ENCODE results near the gene ETFA. TPM values are rescaled to one million over a fixed set of nuclear protein-coding genes. Genes with fewer than 3 reads are reported as not detected.

ETFA gene
- total RNA-seq, 1 experiment from 2014 or later = 84.4 TPM

DNA sequence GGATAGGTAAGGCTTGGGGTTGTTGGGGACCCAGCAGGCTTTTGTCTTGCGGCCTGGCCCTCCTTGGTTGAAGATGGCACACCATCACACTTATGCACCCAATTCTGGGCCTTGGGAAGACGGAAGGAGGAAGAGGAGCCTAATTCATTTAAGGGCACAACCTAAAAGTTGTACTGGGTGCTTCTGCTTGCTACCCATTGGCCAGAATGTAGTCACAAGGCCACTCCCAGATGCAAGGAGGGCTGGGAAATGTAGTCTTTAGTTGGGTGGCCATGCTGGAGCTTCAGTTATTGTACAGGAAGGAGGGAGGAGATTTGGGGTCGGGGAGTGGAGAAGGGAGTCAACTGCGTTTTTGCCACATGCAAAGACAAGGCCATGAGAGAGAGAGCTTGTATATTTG is 142.3 kb downstream of the ETFA start:
- peak; percentile 94 for ATAC-seq
- ChIA-PET CTCF (interaction anchor here (0.9 to 1.5 kb wide), 3 partner anchors 17 to 30 kb away, joined by 3 to 6 read pairs (median 3); no protein-coding TSS in a partner anchor), POLR2A (no interaction called here)
- Mint-ChIP-seq H3K27ac (no peak overlapping the region), H3K27me3 (ENCODE audit: low read depth) (no peaks in the 10 kb centered on the region), H3K9me3 (no peaks in the 10 kb centered on the region), H3K36me3 (no peaks in the 10 kb centered on the region), H3K4me3 (no peak overlapping the region), H3K4me1 (peaks cover 6% of the 10 kb centered on the region; the same call in 1 of the 2 replicates)
- peak; percentile 34 for DNase-seq (ENCODE audit: low spot score)
- TF ChIP-seq, protein P1, sequence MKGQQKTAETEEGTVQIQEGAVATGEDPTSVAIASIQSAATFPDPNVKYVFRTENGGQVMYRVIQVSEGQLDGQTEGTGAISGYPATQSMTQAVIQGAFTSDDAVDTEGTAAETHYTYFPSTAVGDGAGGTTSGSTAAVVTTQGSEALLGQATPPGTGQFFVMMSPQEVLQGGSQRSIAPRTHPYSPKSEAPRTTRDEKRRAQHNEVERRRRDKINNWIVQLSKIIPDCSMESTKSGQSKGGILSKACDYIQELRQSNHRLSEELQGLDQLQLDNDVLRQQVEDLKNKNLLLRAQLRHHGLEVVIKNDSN (CRISPR knock-in tag; IDR thresholded peaks at IDR 0.05) = peak; percentile 93
- TF ChIP-seq NFYB (CRISPR knock-in tag; conservative IDR thresholded peaks at IDR 0.05; ENCODE audit: low read depth) = 0 out of 2 replicates have a peak, but pooled peaks have one; percentile 15
- no peak for TF ChIP-seq ZNF317 (CRISPR knock-in tag; IDR thresholded peaks at IDR 0.05; ENCODE audit: borderline replicate concordance, low read depth)
- TF ChIP-seq SP1 (CRISPR knock-in tag; conservative IDR thresholded peaks at IDR 0.05) = 0 out of 2 replicates have a peak, but pooled peaks have one; percentile 23
- TF ChIP-seq CBFB (CRISPR knock-in tag; IDR thresholded peaks at IDR 0.05; ENCODE audit: low read depth) = no peak
- no peak for TF ChIP-seq KAT7 (CRISPR knock-in tag; IDR thresholded peaks at IDR 0.05; ENCODE audit: borderline replicate concordance)
- peak; percentile 91 for TF ChIP-seq USF2 (CRISPR knock-in tag; IDR thresholded peaks at IDR 0.05)

GRCh38 chr15:76168237-76168984 is 142.9 kb downstream of the ETFA start:
- peak; percentile 17 for ATAC-seq
- ChIA-PET POLR2A (interaction anchor here (0.5 kb wide), 1 partner anchor 43 kb away, joined by 4 read pairs; no protein-coding TSS in a partner anchor), CTCF (interaction anchor here (0.5 to 1.5 kb wide), 4 partner anchors 17 to 359 kb away, joined by 3 to 6 read pairs (median 4); no protein-coding TSS in a partner anchor)
- no peaks in the 10 kb centered on the region for H3K9me3 Mint-ChIP-seq
- H3K27me3 Mint-ChIP-seq (ENCODE audit: low read depth) = no peaks in the 10 kb centered on the region
- H3K4me1 Mint-ChIP-seq = peaks cover 10% of the 10 kb centered on the region; the same call in 1 of the 2 replicates
- H3K36me3 Mint-ChIP-seq = no peaks in the 10 kb centered on the region
- H3K4me3 Mint-ChIP-seq = no peak overlapping the region
- no peak overlapping the region for H3K27ac Mint-ChIP-seq
- DNase-seq (ENCODE audit: low spot score) = no peak
- TF ChIP-seq, protein P2, sequence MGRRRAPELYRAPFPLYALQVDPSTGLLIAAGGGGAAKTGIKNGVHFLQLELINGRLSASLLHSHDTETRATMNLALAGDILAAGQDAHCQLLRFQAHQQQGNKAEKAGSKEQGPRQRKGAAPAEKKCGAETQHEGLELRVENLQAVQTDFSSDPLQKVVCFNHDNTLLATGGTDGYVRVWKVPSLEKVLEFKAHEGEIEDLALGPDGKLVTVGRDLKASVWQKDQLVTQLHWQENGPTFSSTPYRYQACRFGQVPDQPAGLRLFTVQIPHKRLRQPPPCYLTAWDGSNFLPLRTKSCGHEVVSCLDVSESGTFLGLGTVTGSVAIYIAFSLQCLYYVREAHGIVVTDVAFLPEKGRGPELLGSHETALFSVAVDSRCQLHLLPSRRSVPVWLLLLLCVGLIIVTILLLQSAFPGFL (CRISPR knock-in tag; IDR thresholded peaks at IDR 0.05; ENCODE audit: borderline replicate concordance) = no peak
- TF ChIP-seq SOX15 (CRISPR knock-in tag; IDR thresholded peaks at IDR 0.05) (no peak), SMAD3 (CRISPR knock-in tag; IDR thresholded peaks at IDR 0.05; ENCODE audit: borderline replicate concordance) (no peak), ZNF396 (CRISPR knock-in tag; IDR thresholded peaks at IDR 0.05; ENCODE audit: borderline replicate concordance) (no peak), GRHL2 (CRISPR knock-in tag; IDR thresholded peaks at IDR 0.05; ENCODE audit: insufficient replicate concordance, severe bottlenecking) (no peak), JUN (CRISPR knock-in tag; IDR thresholded peaks at IDR 0.05) (no peak), ARID4B (CRISPR knock-in tag; IDR thresholded peaks at IDR 0.05; ENCODE audit: borderline replicate concordance) (no peak), RORB (CRISPR knock-in tag; IDR thresholded peaks at IDR 0.05) (no peak), MAX (CRISPR knock-in tag; IDR thresholded peaks at IDR 0.05) (no peak), GTF2I (CRISPR knock-in tag; conservative IDR thresholded peaks at IDR 0.05) (no peak), ATF1 (CRISPR knock-in tag; IDR thresholded peaks at IDR 0.05) (no peak), E2F1 (CRISPR knock-in tag; IDR thresholded peaks at IDR 0.05) (no peak), HMGA2 (CRISPR knock-in tag; IDR thresholded peaks at IDR 0.05) (no peak)
- TF ChIP-seq, protein P3, sequence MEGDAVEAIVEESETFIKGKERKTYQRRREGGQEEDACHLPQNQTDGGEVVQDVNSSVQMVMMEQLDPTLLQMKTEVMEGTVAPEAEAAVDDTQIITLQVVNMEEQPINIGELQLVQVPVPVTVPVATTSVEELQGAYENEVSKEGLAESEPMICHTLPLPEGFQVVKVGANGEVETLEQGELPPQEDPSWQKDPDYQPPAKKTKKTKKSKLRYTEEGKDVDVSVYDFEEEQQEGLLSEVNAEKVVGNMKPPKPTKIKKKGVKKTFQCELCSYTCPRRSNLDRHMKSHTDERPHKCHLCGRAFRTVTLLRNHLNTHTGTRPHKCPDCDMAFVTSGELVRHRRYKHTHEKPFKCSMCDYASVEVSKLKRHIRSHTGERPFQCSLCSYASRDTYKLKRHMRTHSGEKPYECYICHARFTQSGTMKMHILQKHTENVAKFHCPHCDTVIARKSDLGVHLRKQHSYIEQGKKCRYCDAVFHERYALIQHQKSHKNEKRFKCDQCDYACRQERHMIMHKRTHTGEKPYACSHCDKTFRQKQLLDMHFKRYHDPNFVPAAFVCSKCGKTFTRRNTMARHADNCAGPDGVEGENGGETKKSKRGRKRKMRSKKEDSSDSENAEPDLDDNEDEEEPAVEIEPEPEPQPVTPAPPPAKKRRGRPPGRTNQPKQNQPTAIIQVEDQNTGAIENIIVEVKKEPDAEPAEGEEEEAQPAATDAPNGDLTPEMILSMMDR (IDR thresholded peaks at IDR 0.05) = no peak
- TF ChIP-seq, protein P4, sequence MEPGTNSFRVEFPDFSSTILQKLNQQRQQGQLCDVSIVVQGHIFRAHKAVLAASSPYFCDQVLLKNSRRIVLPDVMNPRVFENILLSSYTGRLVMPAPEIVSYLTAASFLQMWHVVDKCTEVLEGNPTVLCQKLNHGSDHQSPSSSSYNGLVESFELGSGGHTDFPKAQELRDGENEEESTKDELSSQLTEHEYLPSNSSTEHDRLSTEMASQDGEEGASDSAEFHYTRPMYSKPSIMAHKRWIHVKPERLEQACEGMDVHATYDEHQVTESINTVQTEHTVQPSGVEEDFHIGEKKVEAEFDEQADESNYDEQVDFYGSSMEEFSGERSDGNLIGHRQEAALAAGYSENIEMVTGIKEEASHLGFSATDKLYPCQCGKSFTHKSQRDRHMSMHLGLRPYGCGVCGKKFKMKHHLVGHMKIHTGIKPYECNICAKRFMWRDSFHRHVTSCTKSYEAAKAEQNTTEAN (CRISPR knock-in tag; IDR thresholded peaks at IDR 0.05) = no peak
